Gastrocnemius medialis (tissue), 4 donors: ENCODE results near the gene DNAJB13.

Source experiments
- POLR2A ChIP-seq, 2 donors: fragments of 450-650 bp; IDR thresholded peaks; one replicate each; pipeline ENCODE4 v1.6.1; 2017; ENCODE audit warnings: antibody characterized with exemption in 2 of 2, mild to moderate bottlenecking in 2 of 2, moderate library complexity in 2 of 2
- TF ChIP-seq, protein P1 (sequence below), 5 experiments: fragments of 450-650 bp in 3 of 5; fragments of 200-600 bp in 2 of 5; sonication (generic) in 2 of 5; IDR thresholded peaks in 4 of 5; conservative IDR thresholded peaks in 1 of 5; 1 replicate in 4 of 5; 2 replicates in 1 of 5; pipeline ENCODE4 v1.5.1; 2016 to 2019; ENCODE audit warnings: antibody characterized with exemption in 5 of 5, mild to moderate bottlenecking in 3 of 5, moderate library complexity in 3 of 5

DNA sequence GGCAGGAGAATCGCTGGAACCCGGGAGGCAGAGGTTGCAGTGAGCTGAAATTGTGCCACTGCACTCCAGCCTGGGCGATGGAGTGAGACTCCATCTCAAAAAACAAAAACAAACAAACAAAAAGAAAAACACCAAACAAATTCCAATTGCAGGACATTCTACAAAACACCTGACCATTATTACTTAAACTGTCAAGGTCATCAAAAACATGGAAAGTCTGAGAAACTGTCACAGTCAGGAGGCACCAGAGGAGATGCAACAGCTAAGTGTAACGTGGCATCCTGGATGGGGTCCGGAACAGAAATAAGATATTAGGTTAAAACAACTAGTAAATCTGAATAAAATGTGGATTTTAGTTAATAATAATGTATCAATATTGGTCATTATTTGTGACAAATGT is 914 bp upstream of the DNAJB13 start:
- TF ChIP-seq, protein P1, sequence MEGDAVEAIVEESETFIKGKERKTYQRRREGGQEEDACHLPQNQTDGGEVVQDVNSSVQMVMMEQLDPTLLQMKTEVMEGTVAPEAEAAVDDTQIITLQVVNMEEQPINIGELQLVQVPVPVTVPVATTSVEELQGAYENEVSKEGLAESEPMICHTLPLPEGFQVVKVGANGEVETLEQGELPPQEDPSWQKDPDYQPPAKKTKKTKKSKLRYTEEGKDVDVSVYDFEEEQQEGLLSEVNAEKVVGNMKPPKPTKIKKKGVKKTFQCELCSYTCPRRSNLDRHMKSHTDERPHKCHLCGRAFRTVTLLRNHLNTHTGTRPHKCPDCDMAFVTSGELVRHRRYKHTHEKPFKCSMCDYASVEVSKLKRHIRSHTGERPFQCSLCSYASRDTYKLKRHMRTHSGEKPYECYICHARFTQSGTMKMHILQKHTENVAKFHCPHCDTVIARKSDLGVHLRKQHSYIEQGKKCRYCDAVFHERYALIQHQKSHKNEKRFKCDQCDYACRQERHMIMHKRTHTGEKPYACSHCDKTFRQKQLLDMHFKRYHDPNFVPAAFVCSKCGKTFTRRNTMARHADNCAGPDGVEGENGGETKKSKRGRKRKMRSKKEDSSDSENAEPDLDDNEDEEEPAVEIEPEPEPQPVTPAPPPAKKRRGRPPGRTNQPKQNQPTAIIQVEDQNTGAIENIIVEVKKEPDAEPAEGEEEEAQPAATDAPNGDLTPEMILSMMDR (IDR thresholded peaks at IDR 0.05 in 4 of 5, conservative IDR thresholded peaks at IDR 0.05 in 1 of 5) = no peak
- no peak for TF ChIP-seq POLR2A (IDR thresholded peaks at IDR 0.05)
